Measurements from ENCODE around the gene RBMS3. TPM values are rescaled to one million over a fixed set of nuclear protein-coding genes. Genes with fewer than 3 reads are reported as not detected.

Gene RBMS3
- total RNA-seq, 1 experiment from 2014 or later, result 8.7 TPM

- POLR2A ChIA-PET, result no interaction called here
- CTCF ChIA-PET, result no interaction called here
Observed at GRCh38 chr3:29887451-29887850, 606.6 kb downstream of the RBMS3 start.

More at GRCh38 chr3:29887451-29887850, 606.6 kb downstream of the RBMS3 start:
- Mint-ChIP-seq H3K4me1 (no peaks in the 10 kb centered on the region), H3K9me3 (no peaks in the 10 kb centered on the region), H3K27me3 (ENCODE audit: low read depth) (no peaks in the 10 kb centered on the region), H3K36me3 (no peaks in the 10 kb centered on the region), H3K27ac (no peak overlapping the region), H3K4me3 (no peak overlapping the region)
- no peak for DNase-seq (ENCODE audit: low spot score)
- no peak for ATAC-seq
- TF ChIP-seq CBFB (CRISPR knock-in tag; IDR thresholded peaks at IDR 0.05; ENCODE audit: low read depth) (no peak), ZNF263 (CRISPR knock-in tag; IDR thresholded peaks at IDR 0.05; ENCODE audit: low read depth) (no peak), OVOL2 (CRISPR knock-in tag; IDR thresholded peaks at IDR 0.05; ENCODE audit: borderline replicate concordance) (no peak), MXD4 (CRISPR knock-in tag; IDR thresholded peaks at IDR 0.05; ENCODE audit: borderline replicate concordance) (no peak), ZNF138 (CRISPR knock-in tag; conservative IDR thresholded peaks at IDR 0.05) (no peak), IRF1 (CRISPR knock-in tag; IDR thresholded peaks at IDR 0.05) (no peak), CDX4 (CRISPR knock-in tag; IDR thresholded peaks at IDR 0.05; ENCODE audit: borderline replicate concordance) (no peak), IRF2 (CRISPR knock-in tag; IDR thresholded peaks at IDR 0.05; ENCODE audit: borderline replicate concordance, low read depth) (no peak), ZNF425 (CRISPR knock-in tag; conservative IDR thresholded peaks at IDR 0.05) (no peak), AR (CRISPR knock-in tag; IDR thresholded peaks at IDR 0.05) (no peak), RORB (CRISPR knock-in tag; IDR thresholded peaks at IDR 0.05) (no peak), HMGA2 (CRISPR knock-in tag; IDR thresholded peaks at IDR 0.05) (no peak), ZNF121 (CRISPR knock-in tag; IDR thresholded peaks at IDR 0.05) (no peak), NFE2L1 (CRISPR knock-in tag; IDR thresholded peaks at IDR 0.05) (no peak), HMGXB4 (CRISPR knock-in tag; IDR thresholded peaks at IDR 0.05) (no peak), CREM (CRISPR knock-in tag; IDR thresholded peaks at IDR 0.05) (no peak), SOX15 (CRISPR knock-in tag; IDR thresholded peaks at IDR 0.05) (no peak), SMAD3 (CRISPR knock-in tag; IDR thresholded peaks at IDR 0.05; ENCODE audit: borderline replicate concordance) (no peak), ZNF423 (CRISPR knock-in tag; IDR thresholded peaks at IDR 0.05) (no peak), JUN (CRISPR knock-in tag; IDR thresholded peaks at IDR 0.05) (no peak)

Data from WTC11 (cell line).